ENCODE data around the gene SLC5A2. TPM values are rescaled to one million over a fixed set of nuclear protein-coding genes. Genes with fewer than 3 reads are reported as not detected.
A peak's percentile ranks its signal among the peaks of the same experiment; 100 is the strongest.

Gene SLC5A2
- total and polyA plus RNA-seq, 2 experiments from 2014 or later, result 4.7 TPM; not detected in 1

- TF ChIP-seq EZH2 (IDR thresholded peaks at IDR 0.05; ENCODE audit: insufficient read depth, poor library complexity, severe bottlenecking) (no peak), EZH2phosphoT487 (IDR thresholded peaks at IDR 0.05; ENCODE audit: insufficient read depth, low read depth) (no peak)
- in situ Hi-C loops (cut with MboI), result no loop called here
- Histone ChIP-seq H3K4me1 (ENCODE audit: insufficient read depth) (peaks cover 6% of the 10 kb centered on the region; the same call in 1 of the 2 replicates), H2AFZ (no peak overlapping the region), H3K27ac (no peak overlapping the region), H4K20me1 (ENCODE audit: insufficient read depth) (no peaks in the 10 kb centered on the region), H3K36me3 (ENCODE audit: low read depth) (no peaks in the 10 kb centered on the region), H3K4me2 (ENCODE audit: unreplicated experiment) (no peak overlapping the region), H3K9me3 (ENCODE audit: low read depth) (no peaks in the 10 kb centered on the region), H3F3A (ENCODE audit: insufficient read depth) (peaks cover 15% of the 10 kb centered on the region; the same call in 1 of the 2 replicates), H3K9ac (no peak overlapping the region), H3K27me3 (replicated peaks; ENCODE audit: insufficient read depth) (no peaks in the 10 kb centered on the region), H3K9me2 (ENCODE audit: insufficient read depth) (no peaks in the 10 kb centered on the region), H3K79me2 (ENCODE audit: insufficient read depth) (peaks cover 14% of the 10 kb centered on the region), H3K4me3 (no peak overlapping the region)
- no peak for DNase-seq
- 75 to 86% methylated on average over 4 to 5 of the region's 5 CpGs for WGBS, 2 experiments (ENCODE audit: low coverage in 1 of 2, low lambda C conversion rate in 2 of 2, missing lambda C conversion rate in 2 of 2)
Measured at GRCh38 chr16:31467151-31467773, 15.7 kb upstream of the SLC5A2 start.

- TF ChIP-seq EZH2phosphoT487 (IDR thresholded peaks at IDR 0.05; ENCODE audit: insufficient read depth, low read depth), result no peak
- no peak for TF ChIP-seq EZH2 (IDR thresholded peaks at IDR 0.05; ENCODE audit: insufficient read depth, poor library complexity, severe bottlenecking)
- Histone ChIP-seq H3F3A (ENCODE audit: insufficient read depth) (peaks cover 15% of the 10 kb centered on the region; the same call in 1 of the 2 replicates), H3K36me3 (ENCODE audit: low read depth) (no peaks in the 10 kb centered on the region), H3K4me2 (ENCODE audit: unreplicated experiment) (no peak overlapping the region), H3K9ac (no peak overlapping the region), H3K9me3 (ENCODE audit: low read depth) (no peaks in the 10 kb centered on the region), H3K9me2 (ENCODE audit: insufficient read depth) (no peaks in the 10 kb centered on the region), H3K27me3 (replicated peaks; ENCODE audit: insufficient read depth) (no peaks in the 10 kb centered on the region), H3K79me2 (ENCODE audit: insufficient read depth) (peaks cover 14% of the 10 kb centered on the region), H4K20me1 (ENCODE audit: insufficient read depth) (no peaks in the 10 kb centered on the region), H3K4me1 (ENCODE audit: insufficient read depth) (peaks cover 6% of the 10 kb centered on the region; the same call in 1 of the 2 replicates), H3K27ac (no peak overlapping the region), H2AFZ (no peak overlapping the region), H3K4me3 (no peak overlapping the region)
- DNase-seq, result no peak
- WGBS, 2 experiments (ENCODE audit: low coverage in 1 of 2, low lambda C conversion rate in 2 of 2, missing lambda C conversion rate in 2 of 2), result 72 to 77% methylated on average over 5 of the region's 5 CpGs
- in situ Hi-C loops (cut with MboI), result no loop called here
Measured at GRCh38 chr16:31467858-31468257, 15.1 kb upstream of the SLC5A2 start.

- Histone ChIP-seq H2AFZ (peak overlapping the region; percentile 65), H3K4me1 (ENCODE audit: insufficient read depth) (peaks cover 6% of the 10 kb centered on the region; the same call in 1 of the 2 replicates), H3K4me3 (peak overlapping the region; percentile 86), H3K9ac (peak overlapping the region; percentile 90), H3K27me3 (replicated peaks; ENCODE audit: insufficient read depth) (no peaks in the 10 kb centered on the region), H3F3A (ENCODE audit: insufficient read depth) (peaks cover 28% of the 10 kb centered on the region), H3K9me2 (ENCODE audit: insufficient read depth) (no peaks in the 10 kb centered on the region), H3K79me2 (ENCODE audit: insufficient read depth) (peaks cover 28% of the 10 kb centered on the region), H3K9me3 (ENCODE audit: low read depth) (no peaks in the 10 kb centered on the region), H3K4me2 (ENCODE audit: unreplicated experiment) (peak overlapping the region; percentile 90), H4K20me1 (ENCODE audit: insufficient read depth) (no peaks in the 10 kb centered on the region), H3K27ac (peak overlapping the region; percentile 88), H3K36me3 (ENCODE audit: low read depth) (peaks cover 20% of the 10 kb centered on the region)
- no peak for DNase-seq
- in situ Hi-C loops (cut with MboI), result no loop called here
- 75 to 81% methylated on average over 3 of the region's 3 CpGs for WGBS, 2 experiments (ENCODE audit: low coverage in 1 of 2, low lambda C conversion rate in 2 of 2, missing lambda C conversion rate in 2 of 2)
- TF ChIP-seq EZH2 (IDR thresholded peaks at IDR 0.05; ENCODE audit: insufficient read depth, poor library complexity, severe bottlenecking) (no peak), EZH2phosphoT487 (IDR thresholded peaks at IDR 0.05; ENCODE audit: insufficient read depth, low read depth) (no peak)
Measured at GRCh38 chr16:31470615-31471014, 12.3 kb upstream of the SLC5A2 start.

- Histone ChIP-seq H3K27me3 (replicated peaks; ENCODE audit: insufficient read depth) (no peaks in the 10 kb centered on the region), H3K9ac (peak overlapping the region; percentile 90), H3K9me2 (ENCODE audit: insufficient read depth) (no peaks in the 10 kb centered on the region), H3K27ac (peak overlapping the region; percentile 88), H4K20me1 (ENCODE audit: insufficient read depth) (no peaks in the 10 kb centered on the region), H3K9me3 (ENCODE audit: low read depth) (no peaks in the 10 kb centered on the region), H2AFZ (peak overlapping the region; percentile 65), H3F3A (ENCODE audit: insufficient read depth) (peaks cover 28% of the 10 kb centered on the region), H3K36me3 (ENCODE audit: low read depth) (peaks cover 20% of the 10 kb centered on the region), H3K4me3 (peak overlapping the region; percentile 86), H3K79me2 (ENCODE audit: insufficient read depth) (peaks cover 30% of the 10 kb centered on the region), H3K4me2 (ENCODE audit: unreplicated experiment) (peak overlapping the region; percentile 90), H3K4me1 (ENCODE audit: insufficient read depth) (peaks cover 6% of the 10 kb centered on the region; the same call in 1 of the 2 replicates)
- WGBS, 2 experiments (ENCODE audit: low coverage in 1 of 2, low lambda C conversion rate in 2 of 2, missing lambda C conversion rate in 2 of 2), result 11 to 12% methylated on average over 15 of the region's 15 CpGs
- in situ Hi-C loops (cut with MboI), result no loop called here
- no peak for TF ChIP-seq EZH2 (IDR thresholded peaks at IDR 0.05; ENCODE audit: insufficient read depth, poor library complexity, severe bottlenecking)
- TF ChIP-seq EZH2phosphoT487 (IDR thresholded peaks at IDR 0.05; ENCODE audit: insufficient read depth, low read depth), result no peak
- DNase-seq, result peak; percentile 52
Measured at GRCh38 chr16:31471241-31471874, 11.6 kb upstream of the SLC5A2 start.

Measured in GM23248 (cell line).